Measurements from ENCODE around the gene HPSE. TPM values are rescaled to one million over a fixed set of nuclear protein-coding genes. Genes with fewer than 3 reads are reported as not detected.
A peak's percentile ranks its signal among the peaks of the same experiment; 100 is the strongest.

HPSE gene
- polyA plus RNA-seq, 3 donors, result 21.2 to 65.8 (median 31.2) TPM

- no CpG with 5 or more reads among the region's 6 CpGs for WGBS (ENCODE audit: insufficient coverage)
- DNase-seq, result peak; percentile 64 to 81 (median 74)
- Histone ChIP-seq H3K9me3 (replicated peaks in 1 of 2; ENCODE audit: control insufficient read depth in 1 of 2, insufficient read depth in 1 of 2, low read length in 2 of 2) (peaks cover 0 to 4% of the 10 kb centered on the region in 2 donors), H3K4me1 (ENCODE audit: control insufficient read depth in 1 of 2, insufficient read depth in 2 of 2, low read length in 2 of 2) (peaks cover 45 to 49% of the 10 kb centered on the region in 2 donors), H3K4me3 (replicated peaks in 1 of 3; ENCODE audit: low read depth in 2 of 3, low read length in 3 of 3) (peak overlapping the region in 1 of 3 experiments; percentile 86), H2AFZ (ENCODE audit: insufficient read depth, low read depth, low read length, poor library complexity, severe bottlenecking) (peak overlapping the region; percentile 85), H3K27me3 (ENCODE audit: control insufficient read depth in 2 of 2, insufficient read depth in 2 of 2, low read length in 2 of 2) (no peaks in the 10 kb centered on the region), H4K20me1 (ENCODE audit: insufficient read depth, low read length) (peaks cover 5% of the 10 kb centered on the region), H3K9ac (ENCODE audit: insufficient read depth, low read length, poor library complexity, severe bottlenecking) (no peak overlapping the region), H3K4me2 (replicated peaks; ENCODE audit: extremely low read depth, low read length, poor library complexity, severe bottlenecking) (peak overlapping the region; percentile 97), H3K79me2 (ENCODE audit: insufficient read depth, low read length) (peaks cover 20% of the 10 kb centered on the region), H3K27ac (ENCODE audit: low read depth in 1 of 2, low read length in 2 of 2) (peak overlapping the region in 1 of 2 donors; percentile 72), H3K36me3 (replicated peaks in 1 of 2; ENCODE audit: control insufficient read depth in 1 of 2, insufficient read depth in 2 of 2, low read length in 2 of 2) (no peaks in the 10 kb centered on the region)
- Mint-ChIP-seq H3K36me3 (peaks cover 22 to 25% of the 10 kb centered on the region in 2 donors), H3K9me3 (peaks cover 0 to 12% (median 1%) of the 10 kb centered on the region in 7 donors), H3K27ac (peak overlapping the region; percentile 70 to 92 (median 85)), H3K27me3 (ENCODE audit: low read depth in 3 of 3) (peaks cover 0 to 6% (median 2%) of the 10 kb centered on the region in 3 donors), H3K4me3 (peak overlapping the region; percentile 90 to 93), H3K4me1 (peaks cover 47% of the 10 kb centered on the region)
- no peak for TF ChIP-seq CTCF (IDR thresholded peaks at IDR 0.05)
- intact Hi-C loops (cut with micrococcal nuclease), result no loop called here
These were observed 1.1 kb upstream of the HPSE start for GRCh38 chr4:83335701-83336100.

GRCh38 chr4:83331956-83332355 lies 2.7 kb downstream of the HPSE start:
- peaks cover 5% of the 10 kb centered on the region for H4K20me1 ChIP-seq (ENCODE audit: insufficient read depth, low read length)
- H3K27me3 ChIP-seq (ENCODE audit: control insufficient read depth in 2 of 2, insufficient read depth in 2 of 2, low read length in 2 of 2), result no peaks in the 10 kb centered on the region
- H2AFZ ChIP-seq (ENCODE audit: insufficient read depth, low read depth, low read length, poor library complexity, severe bottlenecking), result no peak overlapping the region
- peak overlapping the region in 1 of 3 experiments; percentile 86 for H3K4me3 ChIP-seq (replicated peaks in 1 of 3; ENCODE audit: low read depth in 2 of 3, low read length in 3 of 3)
- no peak for TF ChIP-seq CTCF (IDR thresholded peaks at IDR 0.05)
- H3K27ac ChIP-seq (ENCODE audit: low read depth in 1 of 2, low read length in 2 of 2), result peak overlapping the region in 1 of 2 donors; percentile 37
- intact Hi-C loops (cut with micrococcal nuclease), result loop anchor here in 1 of 2 donors (5.0 kb wide), 1 partner anchor 45 kb away; no protein-coding TSS in a partner anchor
- no peaks in the 10 kb centered on the region for H3K36me3 ChIP-seq (replicated peaks in 1 of 2; ENCODE audit: control insufficient read depth in 1 of 2, insufficient read depth in 2 of 2, low read length in 2 of 2)
- Mint-ChIP-seq H3K4me3 (peak overlapping the region; percentile 17 to 33), H3K27ac (peak overlapping the region; percentile 17 to 82 (median 46)), H3K27me3 (ENCODE audit: low read depth in 3 of 3) (peaks cover 2 to 3% (median 2%) of the 10 kb centered on the region in 3 donors), H3K4me1 (peaks cover 81% of the 10 kb centered on the region), H3K36me3 (peaks cover 42% of the 10 kb centered on the region in 2 donors), H3K9me3 (no peaks in the 10 kb centered on the region)
- H3K9ac ChIP-seq (ENCODE audit: insufficient read depth, low read length, poor library complexity, severe bottlenecking), result no peak overlapping the region
- peaks cover 70 to 86% of the 10 kb centered on the region in 2 donors for H3K4me1 ChIP-seq (ENCODE audit: control insufficient read depth in 1 of 2, insufficient read depth in 2 of 2, low read length in 2 of 2)
- no peak for DNase-seq
- H3K4me2 ChIP-seq (replicated peaks; ENCODE audit: extremely low read depth, low read length, poor library complexity, severe bottlenecking), result peak overlapping the region; percentile 8
- H3K79me2 ChIP-seq (ENCODE audit: insufficient read depth, low read length), result peaks cover 24% of the 10 kb centered on the region
- no CpG with 5 or more reads among the region's 3 CpGs for WGBS (ENCODE audit: insufficient coverage)
- H3K9me3 ChIP-seq (replicated peaks in 1 of 2; ENCODE audit: control insufficient read depth in 1 of 2, insufficient read depth in 1 of 2, low read length in 2 of 2), result no peaks in the 10 kb centered on the region
